RWPE2 (cell line): ENCODE measurements around the gene WIPI1.

Experiments used
- ATAC-seq: fragments of 200-7000 bp; cut with Tn5 transposase; 3 replicates; pipeline ENCODE4 v1.9.1; 2021; ENCODE audit warnings: low read depth
- DNase-seq: peaks from one replicate; pipeline ENCODE4 v3.0.0-alpha.2; 2020; ENCODE audit warnings: low spot score
- H3K27ac ChIP-seq: fragments of 450-650 bp; 2 replicates; pipeline ENCODE4 v1.5.1; 2017; ENCODE audit warnings: mild to moderate bottlenecking; ENCODE audit not compliant: poor library complexity, severe bottlenecking
- H3K27me3 ChIP-seq: fragments of 250-450 bp; sonication (Bioruptor Pico); 2 replicates; pipeline ENCODE4 v1.5.1; 2021; ENCODE audit warnings: mild to moderate bottlenecking, moderate library complexity; ENCODE audit not compliant: insufficient read depth, poor library complexity, severe bottlenecking
- H3K36me3 ChIP-seq: fragments of 250-450 bp; sonication (Bioruptor Pico); 2 replicates; pipeline ENCODE4 v1.5.1; 2020; ENCODE audit warnings: low read depth, mild to moderate bottlenecking, moderate library complexity
- H3K4me1 ChIP-seq: fragments of 250-450 bp; sonication (Bioruptor Pico); 2 replicates; pipeline ENCODE4 v1.5.1; 2021; ENCODE audit warnings: mild to moderate bottlenecking, moderate library complexity; ENCODE audit not compliant: insufficient read depth, poor library complexity, severe bottlenecking
- H3K4me3 ChIP-seq: fragments of 250-450 bp; sonication (Bioruptor Pico); 2 replicates; pipeline ENCODE4 v1.5.1; 2021; ENCODE audit warnings: mild to moderate bottlenecking, moderate library complexity; ENCODE audit not compliant: severe bottlenecking
- H3K9me3 ChIP-seq: fragments of 250-450 bp; sonication (Bioruptor Pico); 2 replicates; pipeline ENCODE4 v1.5.1; 2021; ENCODE audit warnings: mild to moderate bottlenecking, moderate library complexity; ENCODE audit not compliant: severe bottlenecking
- TF ChIP-seq, protein P1 (sequence below): fragments of 450-650 bp; IDR thresholded peaks from one replicate; pipeline ENCODE4 v1.5.1; 2017; ENCODE audit warnings: mild to moderate bottlenecking, moderate library complexity; ENCODE audit not compliant: poor library complexity, severe bottlenecking

Gene WIPI1

DNA sequence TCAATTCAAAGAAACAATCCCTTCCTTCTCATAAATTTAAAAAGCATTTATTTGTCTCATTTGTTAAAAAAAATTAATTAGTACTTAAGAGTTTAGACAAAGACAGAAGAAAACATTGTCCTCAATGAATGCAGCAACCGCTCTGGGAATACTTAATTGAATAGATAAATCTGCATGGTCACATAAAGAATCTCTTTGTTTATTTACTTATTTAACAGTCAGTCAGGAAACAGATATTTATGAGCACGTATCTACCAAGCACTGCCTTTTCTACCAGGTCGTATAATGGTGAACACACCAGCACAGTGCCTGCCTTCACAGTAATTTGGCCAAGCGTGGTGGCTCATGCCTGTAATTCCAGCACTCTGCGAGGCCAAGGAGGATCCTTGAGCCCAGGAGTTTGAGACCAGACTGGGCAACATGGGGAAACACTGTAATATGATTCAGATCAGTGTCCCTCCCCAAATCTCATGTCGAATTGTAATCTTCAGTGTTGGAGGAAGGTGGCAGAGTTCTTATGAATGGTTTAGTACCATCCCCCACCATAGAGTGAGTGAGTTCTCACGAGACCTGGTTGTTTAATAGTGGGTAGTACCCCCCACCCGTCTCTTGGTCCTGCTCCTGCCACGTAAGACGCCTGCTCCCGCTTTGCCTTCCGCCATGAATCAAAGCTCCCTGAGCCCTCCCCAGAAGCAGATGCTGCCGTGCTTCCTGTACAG lies 8.1 kb downstream of the WIPI1 start:
- Histone ChIP-seq H3K9me3 (no peaks in the 10 kb centered on the region), H3K27ac (no peak overlapping the region), H3K27me3 (no peaks in the 10 kb centered on the region), H3K4me1 (no peaks in the 10 kb centered on the region), H3K4me3 (no peak overlapping the region), H3K36me3 (peaks cover 41% of the 10 kb centered on the region)
- TF ChIP-seq, protein P1, sequence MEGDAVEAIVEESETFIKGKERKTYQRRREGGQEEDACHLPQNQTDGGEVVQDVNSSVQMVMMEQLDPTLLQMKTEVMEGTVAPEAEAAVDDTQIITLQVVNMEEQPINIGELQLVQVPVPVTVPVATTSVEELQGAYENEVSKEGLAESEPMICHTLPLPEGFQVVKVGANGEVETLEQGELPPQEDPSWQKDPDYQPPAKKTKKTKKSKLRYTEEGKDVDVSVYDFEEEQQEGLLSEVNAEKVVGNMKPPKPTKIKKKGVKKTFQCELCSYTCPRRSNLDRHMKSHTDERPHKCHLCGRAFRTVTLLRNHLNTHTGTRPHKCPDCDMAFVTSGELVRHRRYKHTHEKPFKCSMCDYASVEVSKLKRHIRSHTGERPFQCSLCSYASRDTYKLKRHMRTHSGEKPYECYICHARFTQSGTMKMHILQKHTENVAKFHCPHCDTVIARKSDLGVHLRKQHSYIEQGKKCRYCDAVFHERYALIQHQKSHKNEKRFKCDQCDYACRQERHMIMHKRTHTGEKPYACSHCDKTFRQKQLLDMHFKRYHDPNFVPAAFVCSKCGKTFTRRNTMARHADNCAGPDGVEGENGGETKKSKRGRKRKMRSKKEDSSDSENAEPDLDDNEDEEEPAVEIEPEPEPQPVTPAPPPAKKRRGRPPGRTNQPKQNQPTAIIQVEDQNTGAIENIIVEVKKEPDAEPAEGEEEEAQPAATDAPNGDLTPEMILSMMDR: no peak
- ATAC-seq (no peak), DNase-seq (no peak)

DNA sequence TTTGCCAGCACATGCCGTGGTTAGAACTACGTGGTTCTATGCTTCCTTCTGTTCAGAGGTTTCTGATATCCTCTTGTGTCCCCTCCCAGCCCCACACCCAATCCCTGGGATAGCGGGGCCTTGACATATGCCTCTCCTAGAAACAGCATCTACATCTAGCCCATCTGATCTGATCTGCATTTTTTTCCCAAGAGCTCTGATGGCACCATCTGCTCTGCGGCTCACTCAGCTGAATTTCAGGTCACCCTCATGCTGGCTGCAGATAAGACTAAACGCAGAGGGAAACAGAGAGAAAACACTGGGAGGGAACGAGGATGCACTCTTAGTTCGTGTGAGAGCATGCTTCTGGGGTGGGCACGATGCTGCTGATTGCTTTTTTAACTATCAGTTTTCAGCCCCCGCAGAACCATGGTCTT lies 10.7 kb downstream of the WIPI1 start:
- Histone ChIP-seq H3K4me1 (no peaks in the 10 kb centered on the region), H3K27me3 (no peaks in the 10 kb centered on the region), H3K9me3 (no peaks in the 10 kb centered on the region), H3K27ac (no peak overlapping the region), H3K4me3 (no peak overlapping the region), H3K36me3 (peaks cover 49% of the 10 kb centered on the region)
- TF ChIP-seq, protein P1: no peak
- ATAC-seq (no peak), DNase-seq (no peak)

GRCh38 chr17:68445671-68446070 lies 11.6 kb downstream of the WIPI1 start:
- H3K4me1 ChIP-seq: no peaks in the 10 kb centered on the region
- TF ChIP-seq, protein P1: no peak
- H3K27ac ChIP-seq: no peak overlapping the region
- H3K9me3 ChIP-seq: no peaks in the 10 kb centered on the region
- no peak overlapping the region for H3K4me3 ChIP-seq
- DNase-seq: no peak
- ATAC-seq: no peak
- no peaks in the 10 kb centered on the region for H3K27me3 ChIP-seq
- peaks cover 48% of the 10 kb centered on the region for H3K36me3 ChIP-seq

DNA sequence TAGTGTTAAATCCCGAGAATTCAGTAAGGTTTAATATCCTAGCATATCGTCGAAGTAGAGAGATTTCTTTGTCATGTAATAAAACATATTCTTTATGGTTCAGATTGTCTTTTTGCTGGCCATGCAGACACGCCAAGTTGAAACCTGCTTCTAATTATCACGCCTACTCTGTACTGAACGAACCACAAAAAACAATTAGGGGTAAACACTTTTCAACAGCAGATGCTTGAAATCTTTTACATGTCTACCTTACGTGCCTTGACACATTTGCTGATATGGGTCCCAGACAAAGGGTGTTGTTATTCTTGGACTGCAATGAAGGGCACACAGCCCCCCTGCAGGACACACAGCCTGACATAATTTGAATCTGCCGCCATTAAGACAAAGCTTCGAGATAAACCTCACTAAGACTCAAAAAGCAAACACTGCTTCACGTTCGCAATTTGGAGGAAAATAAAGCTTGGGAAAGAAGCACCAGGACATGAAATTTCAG lies 13.3 kb downstream of the WIPI1 start:
- Histone ChIP-seq H3K27me3 (no peaks in the 10 kb centered on the region), H3K36me3 (peaks cover 33% of the 10 kb centered on the region), H3K9me3 (no peaks in the 10 kb centered on the region), H3K27ac (no peak overlapping the region), H3K4me3 (no peak overlapping the region), H3K4me1 (no peaks in the 10 kb centered on the region)
- DNase-seq (no peak), ATAC-seq (no peak)
- TF ChIP-seq, protein P1: no peak
